ENCODE measurements around the gene F2.

The F2 gene

DNA sequence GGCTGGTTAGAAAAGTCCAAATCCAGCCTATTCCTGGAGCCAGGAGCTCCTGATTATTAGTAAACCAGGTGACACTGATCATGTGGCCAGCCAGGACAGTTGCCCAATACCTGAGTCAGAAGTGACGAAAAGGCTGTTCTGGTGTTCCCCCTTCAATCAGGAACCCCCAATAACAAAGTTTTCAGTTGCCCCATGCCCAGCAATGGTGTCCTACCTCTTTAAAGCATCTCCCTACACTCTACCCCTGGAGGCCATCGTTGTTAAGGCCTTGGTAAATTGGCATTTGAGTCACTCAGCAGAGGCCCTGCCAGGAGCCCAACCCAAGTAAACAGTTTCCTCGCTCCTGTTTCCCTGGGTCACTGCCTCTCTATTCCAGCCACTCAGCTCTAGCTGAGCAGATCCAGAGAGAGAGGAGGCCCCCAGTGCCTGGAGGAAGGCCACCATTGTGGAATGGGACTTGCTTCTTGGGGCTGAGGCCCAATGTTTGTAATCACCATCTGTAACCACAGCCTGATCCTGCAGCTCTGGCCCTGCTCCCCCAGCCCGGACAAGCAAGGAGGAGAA, 43.6 kb upstream of the F2 start:
- TF ChIP-seq, protein P1, sequence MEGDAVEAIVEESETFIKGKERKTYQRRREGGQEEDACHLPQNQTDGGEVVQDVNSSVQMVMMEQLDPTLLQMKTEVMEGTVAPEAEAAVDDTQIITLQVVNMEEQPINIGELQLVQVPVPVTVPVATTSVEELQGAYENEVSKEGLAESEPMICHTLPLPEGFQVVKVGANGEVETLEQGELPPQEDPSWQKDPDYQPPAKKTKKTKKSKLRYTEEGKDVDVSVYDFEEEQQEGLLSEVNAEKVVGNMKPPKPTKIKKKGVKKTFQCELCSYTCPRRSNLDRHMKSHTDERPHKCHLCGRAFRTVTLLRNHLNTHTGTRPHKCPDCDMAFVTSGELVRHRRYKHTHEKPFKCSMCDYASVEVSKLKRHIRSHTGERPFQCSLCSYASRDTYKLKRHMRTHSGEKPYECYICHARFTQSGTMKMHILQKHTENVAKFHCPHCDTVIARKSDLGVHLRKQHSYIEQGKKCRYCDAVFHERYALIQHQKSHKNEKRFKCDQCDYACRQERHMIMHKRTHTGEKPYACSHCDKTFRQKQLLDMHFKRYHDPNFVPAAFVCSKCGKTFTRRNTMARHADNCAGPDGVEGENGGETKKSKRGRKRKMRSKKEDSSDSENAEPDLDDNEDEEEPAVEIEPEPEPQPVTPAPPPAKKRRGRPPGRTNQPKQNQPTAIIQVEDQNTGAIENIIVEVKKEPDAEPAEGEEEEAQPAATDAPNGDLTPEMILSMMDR (IDR thresholded peaks at IDR 0.05; ENCODE audit: insufficient read depth, low read length) = no peak
- no peak for TF ChIP-seq GABPA (IDR thresholded peaks at IDR 0.05; ENCODE audit: low read depth)
- no peak for TF ChIP-seq POLR2AphosphoS5 (IDR thresholded peaks at IDR 0.05; ENCODE audit: low read depth)
- TF ChIP-seq, protein P2, sequence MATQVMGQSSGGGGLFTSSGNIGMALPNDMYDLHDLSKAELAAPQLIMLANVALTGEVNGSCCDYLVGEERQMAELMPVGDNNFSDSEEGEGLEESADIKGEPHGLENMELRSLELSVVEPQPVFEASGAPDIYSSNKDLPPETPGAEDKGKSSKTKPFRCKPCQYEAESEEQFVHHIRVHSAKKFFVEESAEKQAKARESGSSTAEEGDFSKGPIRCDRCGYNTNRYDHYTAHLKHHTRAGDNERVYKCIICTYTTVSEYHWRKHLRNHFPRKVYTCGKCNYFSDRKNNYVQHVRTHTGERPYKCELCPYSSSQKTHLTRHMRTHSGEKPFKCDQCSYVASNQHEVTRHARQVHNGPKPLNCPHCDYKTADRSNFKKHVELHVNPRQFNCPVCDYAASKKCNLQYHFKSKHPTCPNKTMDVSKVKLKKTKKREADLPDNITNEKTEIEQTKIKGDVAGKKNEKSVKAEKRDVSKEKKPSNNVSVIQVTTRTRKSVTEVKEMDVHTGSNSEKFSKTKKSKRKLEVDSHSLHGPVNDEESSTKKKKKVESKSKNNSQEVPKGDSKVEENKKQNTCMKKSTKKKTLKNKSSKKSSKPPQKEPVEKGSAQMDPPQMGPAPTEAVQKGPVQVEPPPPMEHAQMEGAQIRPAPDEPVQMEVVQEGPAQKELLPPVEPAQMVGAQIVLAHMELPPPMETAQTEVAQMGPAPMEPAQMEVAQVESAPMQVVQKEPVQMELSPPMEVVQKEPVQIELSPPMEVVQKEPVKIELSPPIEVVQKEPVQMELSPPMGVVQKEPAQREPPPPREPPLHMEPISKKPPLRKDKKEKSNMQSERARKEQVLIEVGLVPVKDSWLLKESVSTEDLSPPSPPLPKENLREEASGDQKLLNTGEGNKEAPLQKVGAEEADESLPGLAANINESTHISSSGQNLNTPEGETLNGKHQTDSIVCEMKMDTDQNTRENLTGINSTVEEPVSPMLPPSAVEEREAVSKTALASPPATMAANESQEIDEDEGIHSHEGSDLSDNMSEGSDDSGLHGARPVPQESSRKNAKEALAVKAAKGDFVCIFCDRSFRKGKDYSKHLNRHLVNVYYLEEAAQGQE (IDR thresholded peaks at IDR 0.05; ENCODE audit: insufficient replicate concordance, low read depth) = no peak
- no peak for TF ChIP-seq SPI1 (IDR thresholded peaks at IDR 0.05; ENCODE audit: borderline replicate concordance, low read depth)
- Histone ChIP-seq H3K27ac (replicated peaks) (peak overlapping the region; percentile 88), H3K27me3 (ENCODE audit: insufficient read depth, poor library complexity, severe bottlenecking) (no peaks in the 10 kb centered on the region), H3K4me3 (replicated peaks; ENCODE audit: insufficient read depth, low read length) (no peak overlapping the region)
- DNase-seq (ENCODE audit: low read depth in 1 of 2, low spot score in 1 of 2) = peak in 1 of 2 experiments; percentile 77

DNA sequence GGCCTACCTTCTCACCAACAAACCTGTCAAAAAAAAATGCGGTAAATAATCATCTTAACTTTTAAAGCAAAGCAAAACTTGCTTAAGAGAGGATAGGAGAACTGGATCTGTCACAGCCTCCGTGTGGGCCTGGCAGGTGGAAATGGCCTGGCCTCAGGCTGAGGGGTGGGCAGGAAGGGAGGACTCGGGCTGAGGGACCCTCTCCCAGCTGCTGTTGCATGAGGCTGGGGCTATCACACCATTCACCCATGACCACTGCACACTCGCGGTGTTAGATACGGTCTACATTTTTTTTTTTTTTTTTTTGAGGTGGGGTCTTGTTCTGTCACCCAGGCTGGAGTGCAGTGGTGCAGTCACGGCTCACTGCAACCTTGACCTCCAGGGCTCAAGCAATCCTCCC, 43.1 kb upstream of the F2 start:
- DNase-seq (ENCODE audit: low read depth in 1 of 2, low spot score in 1 of 2) = no peak
- H3K27me3 ChIP-seq (ENCODE audit: insufficient read depth, poor library complexity, severe bottlenecking) = no peaks in the 10 kb centered on the region
- H3K27ac ChIP-seq (replicated peaks) = peak overlapping the region; percentile 88
- TF ChIP-seq SPI1 (IDR thresholded peaks at IDR 0.05; ENCODE audit: borderline replicate concordance, low read depth) (no peak), GABPA (IDR thresholded peaks at IDR 0.05; ENCODE audit: low read depth) (no peak), POLR2AphosphoS5 (IDR thresholded peaks at IDR 0.05; ENCODE audit: low read depth) (no peak)
- TF ChIP-seq, protein P1 (IDR thresholded peaks at IDR 0.05; ENCODE audit: insufficient read depth, low read length) = no peak
- TF ChIP-seq, protein P2 (IDR thresholded peaks at IDR 0.05; ENCODE audit: insufficient replicate concordance, low read depth) = no peak
- H3K4me3 ChIP-seq (replicated peaks; ENCODE audit: insufficient read depth, low read length) = no peak overlapping the region

DNA sequence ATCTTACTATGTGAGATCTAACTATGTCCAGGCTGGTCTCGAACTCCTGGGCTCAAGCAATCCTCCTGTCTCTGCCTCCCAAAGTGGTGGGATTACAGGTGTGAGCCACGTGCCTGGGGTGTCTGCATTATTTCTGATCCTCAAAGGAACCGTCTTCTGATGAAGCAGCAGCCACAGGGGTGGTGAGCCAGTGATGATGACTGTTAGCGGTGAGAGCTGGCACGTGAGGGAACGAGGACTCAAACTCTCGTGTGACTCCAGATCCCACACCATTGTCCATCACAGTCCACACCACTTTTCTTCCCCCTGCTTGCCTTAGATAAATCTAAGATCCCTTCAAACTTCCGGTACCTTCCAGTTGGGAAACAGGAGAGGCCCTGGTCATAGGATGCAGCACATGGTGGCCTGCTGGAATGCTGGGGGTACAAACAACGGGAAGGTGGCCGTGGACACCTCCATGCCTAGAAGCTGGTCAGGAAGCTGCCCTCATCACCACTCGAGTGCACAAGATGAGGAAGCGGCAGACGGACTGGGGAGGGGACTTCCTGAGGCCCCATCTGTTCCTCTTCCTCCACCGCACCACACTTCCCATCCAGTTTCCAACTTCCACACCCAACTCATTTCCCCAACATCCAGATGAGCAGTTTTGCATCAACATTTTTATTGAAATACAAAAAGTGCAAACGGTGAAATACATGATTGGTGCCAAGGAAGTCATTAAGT, 42.4 kb upstream of the F2 start:
- peak; percentile 79 to 86 for DNase-seq (ENCODE audit: low read depth in 1 of 2, low spot score in 1 of 2)
- H3K4me3 ChIP-seq (replicated peaks; ENCODE audit: insufficient read depth, low read length) = no peak overlapping the region
- peak overlapping the region; percentile 88 for H3K27ac ChIP-seq (replicated peaks)
- TF ChIP-seq SPI1 (IDR thresholded peaks at IDR 0.05; ENCODE audit: borderline replicate concordance, low read depth) (peak; percentile 95), POLR2AphosphoS5 (IDR thresholded peaks at IDR 0.05; ENCODE audit: low read depth) (peak; percentile 72; the same call in 1 of the 2 replicates), GABPA (IDR thresholded peaks at IDR 0.05; ENCODE audit: low read depth) (no peak)
- TF ChIP-seq, protein P2 (IDR thresholded peaks at IDR 0.05; ENCODE audit: insufficient replicate concordance, low read depth) = no peak
- no peaks in the 10 kb centered on the region for H3K27me3 ChIP-seq (ENCODE audit: insufficient read depth, poor library complexity, severe bottlenecking)
